OCI-LY7 (cell line): ENCODE data around the gene GABRG3. TPM values are rescaled to one million over a fixed set of nuclear protein-coding genes. Genes with fewer than 3 reads are reported as not detected.

Source experiments
- BruUV-seq: library from RNA; stranded (reverse); fragments of 400-500 nt; replicated peaks from 2 replicates; lab custom pipeline; 2021; lab: Mats Ljungman, UMichigan
- CTCF ChIA-PET: fragments of 300-600 bp; sonication (Branson Sonifier 250); formaldehyde crosslinking; loops from one replicate; lab custom pipeline; 2022; ENCODE audit warnings: antibody characterized with exemption; ENCODE audit not compliant: unreplicated experiment; lab: Charles Lee
- POLR2A ChIA-PET: fragments of 300-600 bp; sonication (Branson Sonifier 250); formaldehyde crosslinking; loops from one replicate; lab custom pipeline; 2022; ENCODE audit warnings: antibody characterized with exemption; lab: Charles Lee
- DNase-seq: peaks from one replicate; pipeline ENCODE4 v3.0.0-alpha.2; 2015; ENCODE audit warnings: low spot score
- H2AFZ ChIP-seq: fragments of 200-600 bp; sonication (generic), shearing (Covaris generic); 2 replicates; pipeline ENCODE4 v1.6.1; 2014; ENCODE audit warnings: mild to moderate bottlenecking, antibody characterized with exemption, low read length, moderate library complexity
- H3K27ac ChIP-seq: fragments of 200-600 bp; sonication (generic); 2 replicates; pipeline ENCODE4 v1.5.1; 2014; ENCODE audit warnings: mixed run types, low read depth, mild to moderate bottlenecking, moderate library complexity, low read length, inconsistent platforms; ENCODE audit not compliant: poor library complexity, severe bottlenecking
- H3K36me3 ChIP-seq: fragments of 200-600 bp; sonication (generic); 2 replicates; pipeline ENCODE4 v1.6.1; 2014; ENCODE audit warnings: mild to moderate bottlenecking, antibody characterized with exemption, low read length, moderate library complexity, mixed read lengths; ENCODE audit not compliant: insufficient read depth
- H3K4me1 ChIP-seq: fragments of 200-600 bp; sonication (generic); 2 replicates; pipeline ENCODE4 v1.5.1; 2014; ENCODE audit warnings: mild to moderate bottlenecking, low read length; ENCODE audit not compliant: insufficient read depth, poor library complexity, severe bottlenecking
- H3K4me2 ChIP-seq: fragments of 200-600 bp; sonication (generic); 2 replicates; pipeline ENCODE4 v1.6.1; 2014; ENCODE audit warnings: mild to moderate bottlenecking, low read length
- H3K4me3 ChIP-seq: fragments of 200-600 bp; sonication (generic); 2 replicates; pipeline ENCODE4 v1.5.1; 2014; ENCODE audit warnings: mild to moderate bottlenecking, low read depth, low read length; ENCODE audit not compliant: poor library complexity, severe bottlenecking
- H3K79me2 ChIP-seq: fragments of 200-600 bp; sonication (generic); 2 replicates; pipeline ENCODE4 v1.6.1; 2016; ENCODE audit warnings: low read depth, mild to moderate bottlenecking, low read length, moderate library complexity, mixed read lengths; ENCODE audit not compliant: insufficient read depth
- H3K9me2 ChIP-seq: fragments of 200-600 bp; sonication (generic); 2 replicates; pipeline ENCODE4 v1.6.1; 2016; ENCODE audit warnings: mild to moderate bottlenecking, low read length, mixed read lengths; ENCODE audit not compliant: insufficient read depth
- H3K9me3 ChIP-seq: fragments of 200-600 bp; sonication (generic); 2 replicates; pipeline ENCODE4 v1.6.1; 2014; ENCODE audit warnings: mild to moderate bottlenecking, mixed run types, low read length, mixed read lengths
- H4K20me1 ChIP-seq: fragments of 200-600 bp; sonication (generic); 2 replicates; pipeline ENCODE4 v1.6.1; 2014; ENCODE audit warnings: mild to moderate bottlenecking, antibody characterized with exemption, low read length, moderate library complexity, mixed read lengths; ENCODE audit not compliant: insufficient read depth
- CTCF ChIP-seq: fragments of 200-600 bp; sonication (generic); conservative IDR thresholded peaks from 2 replicates; pipeline ENCODE4 v1.5.1; 2014; ENCODE audit warnings: mild to moderate bottlenecking, antibody characterized with exemption, low read length, moderate library complexity, mixed read lengths
- EZH2phosphoT487 ChIP-seq: fragments of 200-600 bp; sonication (generic); IDR thresholded peaks from 2 replicates; pipeline ENCODE4 v1.6.1; 2018; ENCODE audit warnings: low read depth, borderline replicate concordance, mild to moderate bottlenecking, mixed run types, antibody characterized with exemption, low read length, moderate library complexity, mixed read lengths
- intact Hi-C: fragments of 100-400 bp; cut with micrococcal nuclease; formaldehyde crosslinking; loops from one replicate; pipeline ENCODE4 v1.10.0; 2022; ENCODE audit not compliant: unreplicated experiment
- total RNA-seq, 2 experiments: library from RNA; depleted of rRNA in 1 of 2; stranded (reverse); fragments of >200 nt in 1 of 2; shearing (Covaris generic) in 1 of 2; gene quantifications; 2 replicates each; pipeline ENCODE4 v1.2.3, GENCODE V29; 2014 to 2022

Gene GABRG3
- total RNA-seq, 2 experiments from 2014 or later = not detected

- Histone ChIP-seq H3K9me2 (no peaks in the 10 kb centered on the region), H4K20me1 (no peaks in the 10 kb centered on the region), H2AFZ (no peak overlapping the region), H3K36me3 (no peaks in the 10 kb centered on the region), H3K27ac (no peak overlapping the region), H3K4me1 (no peaks in the 10 kb centered on the region), H3K4me3 (no peak overlapping the region), H3K9me3 (no peaks in the 10 kb centered on the region), H3K79me2 (no peaks in the 10 kb centered on the region), H3K4me2 (no peak overlapping the region)
- TF ChIP-seq CTCF = no peak
- TF ChIP-seq EZH2phosphoT487 = no peak
- ChIA-PET POLR2A (interaction anchor here (0.6 kb wide), 1 partner anchor 974 kb away, joined by 3 read pairs; no protein-coding TSS in a partner anchor), CTCF (no interaction called here)
- BruUV-seq = no TSS peak
- intact Hi-C loops = no loop called here
- DNase-seq = no peak
These were observed 25.9 kb upstream of the GABRG3 start for GRCh38 chr15:26945046-26945445.

- no peak for DNase-seq
- Histone ChIP-seq H3K4me3 (no peak overlapping the region), H3K27ac (no peak overlapping the region), H3K4me2 (no peak overlapping the region), H2AFZ (no peak overlapping the region), H3K79me2 (no peaks in the 10 kb centered on the region), H3K36me3 (no peaks in the 10 kb centered on the region), H3K4me1 (no peaks in the 10 kb centered on the region), H3K9me2 (no peaks in the 10 kb centered on the region), H3K9me3 (0 out of 2 replicates have a peak, but pooled peaks cover 2% of the 10 kb centered on the region), H4K20me1 (no peaks in the 10 kb centered on the region)
- TF ChIP-seq EZH2phosphoT487 = no peak
- no peak for TF ChIP-seq CTCF
- no TSS peak for BruUV-seq
- intact Hi-C loops = no loop called here
- CTCF ChIA-PET = no interaction called here
- POLR2A ChIA-PET = no interaction called here
These were observed 21.0 kb upstream of the GABRG3 start for GRCh38 chr15:26950001-26950400.

GRCh38 chr15:26954403-26954802, 16.6 kb upstream of the GABRG3 start:
- BruUV-seq = no TSS peak
- Histone ChIP-seq H3K4me3 (no peak overlapping the region), H4K20me1 (no peaks in the 10 kb centered on the region), H3K9me3 (0 out of 2 replicates have a peak, but pooled peaks cover 5% of the 10 kb centered on the region), H3K27ac (no peak overlapping the region), H2AFZ (no peak overlapping the region), H3K9me2 (no peaks in the 10 kb centered on the region), H3K79me2 (no peaks in the 10 kb centered on the region), H3K4me1 (no peaks in the 10 kb centered on the region), H3K36me3 (no peaks in the 10 kb centered on the region), H3K4me2 (no peak overlapping the region)
- intact Hi-C loops = no loop called here
- no peak for DNase-seq
- POLR2A ChIA-PET = no interaction called here
- CTCF ChIA-PET = no interaction called here
- TF ChIP-seq CTCF (no peak), EZH2phosphoT487 (no peak)
